ENCODE results near the gene PLA2G4D.

The PLA2G4D gene

DNA sequence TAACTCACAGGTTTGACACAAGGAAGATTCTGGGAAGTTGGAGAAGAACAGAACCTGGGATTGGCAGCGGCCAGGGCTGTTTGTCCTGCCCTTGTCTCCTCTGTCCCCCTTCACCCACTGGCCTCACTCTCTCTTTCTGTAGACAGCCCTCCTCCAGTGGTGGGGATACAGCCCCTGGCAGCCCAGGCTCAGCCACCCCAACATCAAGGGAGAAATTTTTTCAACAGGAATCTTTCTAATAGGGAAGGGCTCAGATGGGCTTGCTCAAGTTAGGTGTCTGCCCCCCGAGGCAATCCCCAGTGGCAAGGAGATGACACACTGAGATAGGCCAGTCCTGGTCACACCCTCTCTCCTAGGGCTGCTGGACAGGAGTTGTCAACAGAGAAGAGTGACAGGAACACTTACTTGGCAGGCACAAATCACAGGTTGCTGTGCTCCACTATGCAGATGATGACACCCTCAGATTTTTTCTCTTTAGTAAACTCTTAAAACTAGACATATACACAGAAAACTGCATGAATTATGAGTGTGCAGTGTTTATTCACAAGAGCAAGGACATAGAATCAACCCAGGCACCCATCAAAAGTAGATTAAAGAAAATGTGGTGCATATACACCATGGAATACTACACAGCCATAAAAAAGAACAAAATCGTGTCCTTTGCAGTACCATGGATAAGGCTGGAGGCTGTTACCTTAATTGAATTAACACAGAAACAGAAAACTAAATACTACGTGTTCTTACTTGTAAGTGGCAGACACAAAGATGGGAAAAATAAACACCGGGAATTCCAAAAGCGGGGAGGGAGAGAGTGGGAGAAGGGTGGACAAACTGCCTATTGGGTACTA lies 36.3 kb downstream of the PLA2G4D start:
- CTCF ChIA-PET = interaction anchor here (0.7 to 8.1 kb wide), 14 partner anchors 26 to 353 kb away, joined by 3 to 106 read pairs (median 4); partner anchors contain the start of gene MAPKBP1
- no peak for DNase-seq
- no peaks in the 10 kb centered on the region for H3K9me3 Mint-ChIP-seq
- H3K4me1 Mint-ChIP-seq = peaks cover 14% of the 10 kb centered on the region
- no peak overlapping the region for H3K27ac Mint-ChIP-seq
- no peaks in the 10 kb centered on the region for H3K36me3 Mint-ChIP-seq
- H3K27me3 Mint-ChIP-seq = peaks cover 50% of the 10 kb centered on the region
- no peak overlapping the region for H3K4me3 Mint-ChIP-seq

- H3K4me1 Mint-ChIP-seq = peaks cover 14% of the 10 kb centered on the region
- H3K4me3 Mint-ChIP-seq = peak overlapping the region; percentile 50
- no peaks in the 10 kb centered on the region for H3K36me3 Mint-ChIP-seq
- peaks cover 56% of the 10 kb centered on the region for H3K27me3 Mint-ChIP-seq
- H3K9me3 Mint-ChIP-seq = no peaks in the 10 kb centered on the region
- no peak overlapping the region for H3K27ac Mint-ChIP-seq
- CTCF ChIA-PET = interaction anchor here (0.6 to 8.1 kb wide), 15 partner anchors 20 to 400 kb away, joined by 3 to 106 read pairs (median 4); partner anchors contain the start of gene MAPKBP1
- peak; percentile 62 for DNase-seq
These were observed 37.2 kb downstream of the PLA2G4D start for GRCh38 chr15:42056934-42057798.

DNA sequence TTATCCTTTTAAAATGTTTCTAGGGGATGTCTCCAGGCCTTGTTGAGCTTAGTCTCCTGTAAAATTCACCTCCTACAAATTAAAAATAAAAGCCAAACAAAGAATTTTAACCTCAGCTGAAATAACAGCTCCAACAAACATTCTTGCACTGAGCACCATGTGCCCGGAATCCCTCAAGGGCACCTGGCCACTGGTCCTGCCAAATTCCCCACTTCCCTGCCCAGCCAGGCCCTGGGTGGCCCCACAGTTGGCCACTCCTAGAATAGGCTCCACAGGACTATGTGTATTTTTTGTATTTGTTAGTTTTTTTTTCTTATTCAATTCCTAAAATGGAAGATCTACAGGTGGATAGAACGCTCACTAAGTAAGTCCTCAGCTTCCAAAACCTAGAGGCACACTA lies 40.4 kb downstream of the PLA2G4D start:
- no peak overlapping the region for H3K4me3 Mint-ChIP-seq
- no peaks in the 10 kb centered on the region for H3K36me3 Mint-ChIP-seq
- peaks cover 72% of the 10 kb centered on the region for H3K27me3 Mint-ChIP-seq
- DNase-seq = no peak
- no peak overlapping the region for H3K27ac Mint-ChIP-seq
- H3K4me1 Mint-ChIP-seq = peaks cover 8% of the 10 kb centered on the region
- H3K9me3 Mint-ChIP-seq = no peaks in the 10 kb centered on the region
- CTCF ChIA-PET = interaction anchor here (0.7 to 8.1 kb wide), 3 partner anchors 54 to 215 kb away, joined by 3 to 106 read pairs (median 5); partner anchors contain the start of gene PLA2G4B

DNA sequence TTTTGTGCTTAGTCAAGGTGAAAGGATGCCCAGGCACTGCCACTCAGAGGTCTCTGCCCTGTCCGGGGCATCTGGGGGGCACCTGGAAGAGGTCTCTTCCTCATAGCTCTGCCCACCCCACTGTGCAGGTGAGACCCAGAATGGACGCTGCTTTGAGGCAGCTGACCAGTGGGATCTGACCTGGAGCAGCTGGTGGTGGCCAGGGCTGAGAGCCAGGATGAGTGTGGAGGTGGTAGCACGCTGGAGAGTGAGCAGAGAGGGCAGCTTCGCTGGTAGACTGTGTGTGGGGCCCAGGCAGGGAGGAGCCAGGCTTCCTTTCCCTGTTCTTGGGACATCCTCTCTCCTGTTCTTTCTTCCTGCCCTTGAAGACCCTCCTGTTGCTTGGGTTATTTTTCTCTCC lies 41.4 kb downstream of the PLA2G4D start:
- H3K4me3 Mint-ChIP-seq = no peak overlapping the region
- peaks cover 8% of the 10 kb centered on the region for H3K4me1 Mint-ChIP-seq
- CTCF ChIA-PET = interaction anchor here (8.1 kb wide), 1 partner anchor 61 kb away, joined by 106 read pairs; no protein-coding TSS in a partner anchor
- no peak overlapping the region for H3K27ac Mint-ChIP-seq
- peaks cover 70% of the 10 kb centered on the region for H3K27me3 Mint-ChIP-seq
- H3K9me3 Mint-ChIP-seq = no peaks in the 10 kb centered on the region
- no peak for DNase-seq
- no peaks in the 10 kb centered on the region for H3K36me3 Mint-ChIP-seq

GRCh38 chr15:42050484-42051255 lies 43.7 kb downstream of the PLA2G4D start:
- Mint-ChIP-seq H3K36me3 (no peaks in the 10 kb centered on the region), H3K4me1 (peaks cover under 1% of the 10 kb centered on the region), H3K9me3 (no peaks in the 10 kb centered on the region), H3K27me3 (peaks cover 53% of the 10 kb centered on the region), H3K27ac (no peak overlapping the region), H3K4me3 (no peak overlapping the region)
- no peak for DNase-seq
- CTCF ChIA-PET = interaction anchor here (0.8 to 8.1 kb wide), 2 partner anchors 33 to 59 kb away, joined by 3 to 106 read pairs; no protein-coding TSS in a partner anchor

DNA sequence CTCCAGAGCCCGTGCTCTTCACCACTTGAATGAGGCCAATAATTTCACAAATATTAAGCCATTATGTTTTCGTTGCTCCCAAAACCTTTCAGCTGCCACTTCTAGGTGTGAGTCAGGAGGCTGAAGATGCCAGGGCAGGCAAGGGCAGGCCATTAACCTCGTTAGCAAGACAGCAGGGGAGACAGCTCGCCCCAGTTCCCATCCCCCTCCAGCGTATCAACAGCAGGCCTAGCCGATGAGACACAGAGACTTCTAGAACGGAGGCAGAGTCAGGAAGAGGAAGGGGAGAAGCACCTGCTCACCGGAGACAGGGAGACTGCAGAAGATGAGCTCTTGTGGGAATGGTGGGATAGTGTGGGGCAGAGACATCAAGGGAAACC lies 45.6 kb downstream of the PLA2G4D start:
- Mint-ChIP-seq H3K36me3 (no peaks in the 10 kb centered on the region), H3K4me3 (no peak overlapping the region), H3K9me3 (no peaks in the 10 kb centered on the region), H3K27ac (no peak overlapping the region), H3K4me1 (peaks cover 15% of the 10 kb centered on the region), H3K27me3 (peaks cover 52% of the 10 kb centered on the region)
- no peak for DNase-seq
- CTCF ChIA-PET = interaction anchor here (1.3 kb wide), 1 partner anchor 58 kb away, joined by 5 read pairs; no protein-coding TSS in a partner anchor

GRCh38 chr15:42048080-42048820 lies 46.1 kb downstream of the PLA2G4D start:
- CTCF ChIA-PET = interaction anchor here (1.3 kb wide), 1 partner anchor 58 kb away, joined by 5 read pairs; no protein-coding TSS in a partner anchor
- peaks cover 15% of the 10 kb centered on the region for H3K4me1 Mint-ChIP-seq
- no peak overlapping the region for H3K4me3 Mint-ChIP-seq
- no peaks in the 10 kb centered on the region for H3K36me3 Mint-ChIP-seq
- H3K27me3 Mint-ChIP-seq = peaks cover 47% of the 10 kb centered on the region
- H3K27ac Mint-ChIP-seq = no peak overlapping the region
- no peak for DNase-seq
- no peaks in the 10 kb centered on the region for H3K9me3 Mint-ChIP-seq

GRCh38 chr15:42046597-42046996 lies 47.8 kb downstream of the PLA2G4D start:
- no peak overlapping the region for H3K27ac Mint-ChIP-seq
- H3K27me3 Mint-ChIP-seq = peaks cover 42% of the 10 kb centered on the region
- peaks cover 15% of the 10 kb centered on the region for H3K4me1 Mint-ChIP-seq
- DNase-seq = no peak
- H3K9me3 Mint-ChIP-seq = no peaks in the 10 kb centered on the region
- no peaks in the 10 kb centered on the region for H3K36me3 Mint-ChIP-seq
- CTCF ChIA-PET = no interaction called here
- no peak overlapping the region for H3K4me3 Mint-ChIP-seq

DNA sequence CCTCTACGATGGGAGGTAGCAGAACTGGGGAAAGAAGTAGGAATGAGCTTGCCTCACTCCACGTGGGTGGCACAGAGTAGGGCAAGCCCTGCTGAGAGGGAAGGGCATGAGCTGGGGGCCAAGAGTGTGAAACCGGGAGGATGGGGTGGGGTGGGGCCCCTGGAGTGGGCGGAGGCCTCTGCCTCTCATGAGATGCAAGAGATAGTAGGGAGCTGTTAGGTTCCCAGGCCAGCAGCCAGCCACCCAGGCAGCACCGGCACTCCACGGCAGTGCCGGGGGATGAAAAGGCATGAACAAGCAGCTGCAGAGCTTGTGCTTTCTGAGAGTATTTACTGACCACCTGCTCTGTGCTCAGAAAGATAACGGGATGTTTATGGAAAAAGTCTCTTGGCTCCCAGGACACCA lies 49.1 kb downstream of the PLA2G4D start:
- CTCF ChIA-PET = interaction anchor here (1.2 kb wide), 1 partner anchor 55 kb away, joined by 3 read pairs; no protein-coding TSS in a partner anchor
- DNase-seq = no peak
- Mint-ChIP-seq H3K4me1 (peaks cover 15% of the 10 kb centered on the region), H3K9me3 (no peaks in the 10 kb centered on the region), H3K36me3 (no peaks in the 10 kb centered on the region), H3K4me3 (no peak overlapping the region), H3K27ac (no peak overlapping the region), H3K27me3 (peaks cover 31% of the 10 kb centered on the region)

DNA sequence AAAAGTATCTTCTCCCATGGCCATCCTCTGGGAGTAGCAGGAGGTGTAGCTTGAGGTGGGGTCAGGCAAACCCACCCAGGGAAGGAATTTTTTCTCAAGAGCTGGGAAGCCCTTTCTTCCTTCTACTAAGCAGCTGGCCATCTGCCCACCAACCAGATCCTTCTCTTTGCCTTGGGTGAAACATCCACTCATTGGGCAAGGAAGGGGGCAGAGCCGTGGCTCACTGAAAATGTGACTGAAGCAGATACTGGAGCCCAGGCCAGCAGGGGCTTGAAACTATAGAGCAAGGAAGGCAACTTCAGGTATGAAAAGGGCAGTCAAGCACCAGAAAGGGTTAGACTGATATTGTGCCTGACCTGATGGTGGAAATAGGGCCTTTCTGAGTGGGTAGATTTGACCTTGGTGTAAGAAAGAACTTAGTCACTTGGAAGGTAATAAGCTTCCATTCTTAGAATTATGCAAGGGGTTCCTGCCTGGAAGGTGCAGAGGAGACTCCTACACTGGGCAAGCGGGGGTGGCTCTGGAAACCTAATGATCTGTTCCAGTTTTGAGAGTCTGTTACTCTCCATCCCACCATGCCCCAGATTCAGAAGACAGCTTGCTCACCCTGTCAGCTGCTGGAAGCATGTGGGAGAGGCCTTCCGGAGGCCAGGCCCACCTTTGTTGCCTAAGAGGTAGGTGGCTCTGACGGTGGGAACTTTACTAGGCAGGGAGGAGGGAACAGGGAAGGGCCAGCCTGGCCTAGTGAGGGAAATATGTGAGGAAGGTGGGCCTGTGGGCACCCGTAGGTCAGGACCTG lies 51.6 kb downstream of the PLA2G4D start:
- no peak for DNase-seq
- Mint-ChIP-seq H3K36me3 (no peaks in the 10 kb centered on the region), H3K4me3 (no peak overlapping the region), H3K9me3 (no peaks in the 10 kb centered on the region), H3K4me1 (peaks cover 15% of the 10 kb centered on the region), H3K27ac (no peak overlapping the region), H3K27me3 (peaks cover 23% of the 10 kb centered on the region)
- CTCF ChIA-PET = no interaction called here

GRCh38 chr15:42038401-42038800 lies 56.0 kb downstream of the PLA2G4D start:
- H3K36me3 Mint-ChIP-seq = no peaks in the 10 kb centered on the region
- peaks cover 9% of the 10 kb centered on the region for H3K27me3 Mint-ChIP-seq
- H3K27ac Mint-ChIP-seq = no peak overlapping the region
- H3K4me3 Mint-ChIP-seq = no peak overlapping the region
- CTCF ChIA-PET = no interaction called here
- peaks cover 9% of the 10 kb centered on the region for H3K4me1 Mint-ChIP-seq
- DNase-seq = no peak
- no peaks in the 10 kb centered on the region for H3K9me3 Mint-ChIP-seq

DNA sequence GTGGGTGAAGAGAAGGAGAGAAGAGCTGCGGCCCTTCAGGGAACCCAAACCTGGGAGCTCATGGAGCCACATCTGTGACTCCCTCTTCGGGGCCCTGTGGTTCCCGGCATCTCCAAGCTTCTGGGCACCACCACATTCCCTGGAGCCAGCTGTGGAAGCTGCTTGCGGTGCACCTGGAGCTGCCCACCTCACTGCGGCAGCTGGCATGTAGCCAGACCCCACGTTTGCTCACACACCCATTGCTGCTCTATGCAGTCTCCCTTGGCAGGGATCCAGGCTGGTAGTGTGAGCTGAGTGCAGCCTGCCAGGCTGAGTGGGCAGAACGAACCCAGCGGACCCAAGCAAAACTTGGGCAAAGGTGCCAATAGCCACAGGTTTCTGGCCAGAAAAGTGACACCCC lies 56.7 kb downstream of the PLA2G4D start:
- Mint-ChIP-seq H3K4me1 (peaks cover 9% of the 10 kb centered on the region), H3K4me3 (no peak overlapping the region), H3K36me3 (no peaks in the 10 kb centered on the region), H3K27ac (no peak overlapping the region), H3K27me3 (peaks cover 6% of the 10 kb centered on the region), H3K9me3 (no peaks in the 10 kb centered on the region)
- DNase-seq = no peak
- CTCF ChIA-PET = interaction anchor here (0.8 to 1.1 kb wide), 2 partner anchors 19 to 48 kb away, joined by 3 read pairs; no protein-coding TSS in a partner anchor
